H1 (cell line): ENCODE results near the gene LRRC4C. TPM values are rescaled to one million over a fixed set of nuclear protein-coding genes. Genes with fewer than 3 reads are reported as not detected.

Experiments
- CTCF ChIA-PET: fragments of 300-600 bp; sonication (Branson Sonifier 250); formaldehyde crosslinking; loops from one replicate; lab custom pipeline; 2021; ENCODE audit not compliant: partially characterized antibody; lab: Charles Lee
- POLR2A ChIA-PET: fragments of 300-600 bp; sonication (Branson Sonifier 250); formaldehyde crosslinking; loops from one replicate; lab custom pipeline; 2021; ENCODE audit warnings: inconsistent platforms; ENCODE audit not compliant: partially characterized antibody; lab: Charles Lee
- DNase-seq, 2 experiments: peaks; one replicate each; pipeline versions ENCODE4 v3.0.0 to v3.0.0-alpha.2; 2010 to 2022; ENCODE audit warnings: low spot score in 2 of 2, low read depth in 1 of 2, mixed read lengths in 1 of 2
- FAIRE-seq: peaks from 2 replicates; lab custom pipeline; 2011; peaks lifted over from hg19 to GRCh38; lab: Jason Lieb, UNC
- H2AFZ ChIP-seq: 2 replicates; pipeline ENCODE4 v1.8.1; 2012; ENCODE audit warnings: low read length, inconsistent platforms
- H2AK5ac ChIP-seq: 2 replicates; pipeline ENCODE4 v1.6.1; 2013; ENCODE audit warnings: low read depth, low read length
- H2BK120ac ChIP-seq: replicated peaks from 2 replicates; pipeline ENCODE3; 2013; ENCODE audit warnings: low read depth, low read length, inconsistent platforms
- H2BK12ac ChIP-seq: 2 replicates; pipeline ENCODE4 v1.6.1; 2013; ENCODE audit warnings: low read depth, low read length
- H2BK15ac ChIP-seq: 2 replicates; pipeline ENCODE4 v1.6.1; 2013; ENCODE audit warnings: low read length
- H2BK20ac ChIP-seq: 2 replicates; pipeline ENCODE4 v1.6.1; 2013; ENCODE audit warnings: low read length
- H2BK5ac ChIP-seq: 2 replicates; pipeline ENCODE4 v1.6.1; 2013; ENCODE audit warnings: low read depth, low read length
- H3K14ac ChIP-seq: 2 replicates; pipeline ENCODE4 v1.6.1; 2013; ENCODE audit warnings: inconsistent platforms; ENCODE audit not compliant: insufficient read length
- H3K18ac ChIP-seq: 2 replicates; pipeline ENCODE4 v1.6.1; 2013; ENCODE audit warnings: low read length; ENCODE audit errors: extremely low read depth
- H3K23ac ChIP-seq: 2 replicates; pipeline ENCODE4 v1.6.1; 2013; ENCODE audit warnings: inconsistent platforms; ENCODE audit not compliant: insufficient read length
- H3K23me2 ChIP-seq: 2 replicates; pipeline ENCODE4 v1.6.1; 2013; ENCODE audit warnings: low read depth, low read length
- H3K27ac ChIP-seq: 2 replicates; pipeline ENCODE4 v1.6.1; 2011; ENCODE audit warnings: low read depth, low read length, inconsistent platforms
- H3K27me3 ChIP-seq, 4 experiments: replicated peaks in 1 of 4; 1 replicate in 1 of 4; 2 replicates in 3 of 4; pipeline versions ENCODE4 v1.6.1 to v1.8.1; 2011 to 2013; ENCODE audit warnings: low read length in 3 of 4, mild to moderate bottlenecking in 3 of 4, inconsistent platforms in 2 of 4, mixed read lengths in 2 of 4, moderate library complexity in 1 of 4; ENCODE audit not compliant: control insufficient read depth in 3 of 4, insufficient read depth in 3 of 4; ENCODE audit errors: extremely low read depth in 1 of 4
- H3K36me3 ChIP-seq, 4 experiments: 2 replicates each; pipeline versions ENCODE4 v1.6.1 to v1.8.1; 2011 to 2013; ENCODE audit warnings: mild to moderate bottlenecking in 4 of 4, low read length in 3 of 4, moderate library complexity in 2 of 4, control low read depth in 1 of 4, inconsistent platforms in 1 of 4; ENCODE audit not compliant: insufficient read depth in 4 of 4, control insufficient read depth in 2 of 4
- H3K4ac ChIP-seq: replicated peaks from 2 replicates; pipeline ENCODE3; 2013; ENCODE audit warnings: low read length, low read depth, mixed read lengths, inconsistent platforms; ENCODE audit not compliant: insufficient read length
- H3K4me1 ChIP-seq, 4 experiments: replicated peaks in 1 of 4; 1 replicate in 1 of 4; 2 replicates in 3 of 4; pipeline versions ENCODE4 v1.6.1 to v1.8.1; 2011 to 2013; ENCODE audit warnings: low read length in 3 of 4, inconsistent platforms in 2 of 4, mixed read lengths in 1 of 4; ENCODE audit not compliant: insufficient read depth in 4 of 4, control insufficient read depth in 3 of 4
- H3K4me2 ChIP-seq, 2 experiments: 2 replicates each; pipeline versions ENCODE4 v1.6.1 to v1.8.1; 2011 to 2013; ENCODE audit warnings: low read depth in 2 of 2, low read length in 2 of 2, control low read depth in 1 of 2, inconsistent platforms in 1 of 2, mild to moderate bottlenecking in 1 of 2; ENCODE audit not compliant: insufficient read depth in 1 of 2
- H3K4me3 ChIP-seq, 4 experiments: fragments of 200-600, 300-600 bp in 1 of 4; sonication (generic), shearing (Covaris generic), sonication (Bioruptor Twin) in 1 of 4; 2 replicates each; pipeline versions ENCODE4 v1.5.1 to v1.8.1; 2011 to 2016; ENCODE audit warnings: low read length in 4 of 4, low read depth in 3 of 4, control low read depth in 2 of 4, inconsistent platforms in 2 of 4, mild to moderate bottlenecking in 2 of 4, mixed read lengths in 1 of 4, moderate library complexity in 1 of 4; ENCODE audit not compliant: insufficient read depth in 2 of 4; ENCODE audit errors: extremely low read depth in 1 of 4
- H3K56ac ChIP-seq: replicated peaks from 2 replicates; pipeline ENCODE3; 2013; ENCODE audit warnings: low read depth, mild to moderate bottlenecking, mixed read lengths, low read length, inconsistent platforms; ENCODE audit not compliant: insufficient read length
- H3K79me1 ChIP-seq: 2 replicates; pipeline ENCODE4 v1.6.1; 2013; ENCODE audit warnings: low read depth, low read length, control low read depth
- H3K79me2 ChIP-seq, 2 experiments: 2 replicates each; pipeline versions ENCODE4 v1.6.1 to v1.8.1; 2012 to 2013; ENCODE audit warnings: low read length in 2 of 2, mild to moderate bottlenecking in 2 of 2, inconsistent platforms in 1 of 2; ENCODE audit not compliant: insufficient read depth in 2 of 2, control insufficient read depth in 1 of 2
- H3K9ac ChIP-seq, 4 experiments: replicated peaks in 1 of 4; 1 replicate in 1 of 4; 2 replicates in 3 of 4; pipeline versions ENCODE4 v1.6.1 to v1.8.1; 2011 to 2013; ENCODE audit warnings: low read depth in 3 of 4, low read length in 3 of 4, control low read depth in 2 of 4, mild to moderate bottlenecking in 2 of 4, moderate library complexity in 2 of 4, inconsistent platforms in 1 of 4; ENCODE audit errors: extremely low read depth in 1 of 4
- H3K9me3 ChIP-seq, 2 experiments: 2 replicates each; pipeline versions ENCODE4 v1.6.1 to v1.8.1; 2012 to 2013; ENCODE audit warnings: mild to moderate bottlenecking in 2 of 2, moderate library complexity in 2 of 2, control low read depth in 1 of 2, inconsistent platforms in 1 of 2, low read depth in 1 of 2, low read length in 1 of 2, mixed read lengths in 1 of 2; ENCODE audit not compliant: insufficient read depth in 2 of 2
- H4K20me1 ChIP-seq, 2 experiments: replicated peaks in 1 of 2; 2 replicates each; pipeline versions ENCODE3 to v1.8.1; 2011 to 2013; ENCODE audit warnings: inconsistent platforms in 2 of 2, low read length in 2 of 2, mild to moderate bottlenecking in 1 of 2; ENCODE audit not compliant: insufficient read depth in 2 of 2, control insufficient read depth in 1 of 2
- H4K5ac ChIP-seq: 2 replicates; pipeline ENCODE4 v1.6.1; 2013; ENCODE audit warnings: low read length, low read depth, mixed read lengths, inconsistent platforms; ENCODE audit not compliant: insufficient read length
- H4K8ac ChIP-seq: 2 replicates; pipeline ENCODE4 v1.8.0; 2013; ENCODE audit warnings: mild to moderate bottlenecking, moderate library complexity, low read length, inconsistent platforms; ENCODE audit not compliant: insufficient read depth; ENCODE audit errors: extremely low read depth
- H4K91ac ChIP-seq: replicated peaks from 2 replicates; pipeline ENCODE3; 2013; ENCODE audit warnings: low read length, mixed read lengths, inconsistent platforms; ENCODE audit not compliant: insufficient read length
- BCL11A ChIP-seq, 2 experiments: IDR thresholded peaks; one replicate each; pipeline ENCODE4 v1.6.1; 2011; ENCODE audit warnings: low read depth in 2 of 2, low read length in 2 of 2, mild to moderate bottlenecking in 2 of 2
- CBX5 ChIP-seq: fragments of 300-800, 300-1000 bp; sonication (generic); IDR thresholded peaks from 2 replicates; pipeline ENCODE4 v1.7.1; 2016; ENCODE audit warnings: antibody characterized with exemption, low read length, low read depth
- EGR1 ChIP-seq: IDR thresholded peaks from 2 replicates; pipeline ENCODE4 v1.6.1; 2011; ENCODE audit warnings: low read depth, low read length, borderline replicate concordance
- GTF2F1 ChIP-seq: IDR thresholded peaks from 2 replicates; pipeline ENCODE4 v1.6.1; 2012; ENCODE audit warnings: low read depth, low read length, improper control_type of control experiment, borderline replicate concordance
- MAFK ChIP-seq: IDR thresholded peaks from 2 replicates; pipeline ENCODE4 v1.6.1; 2012; ENCODE audit warnings: low read depth, mild to moderate bottlenecking, improper control_type of control experiment, low read length
- NANOG ChIP-seq: IDR thresholded peaks from 2 replicates; pipeline ENCODE4 v1.6.1; 2011; ENCODE audit warnings: low read length, low read depth, mild to moderate bottlenecking, inconsistent platforms; ENCODE audit not compliant: insufficient read depth, poor library complexity, severe bottlenecking
- RFX5 ChIP-seq: IDR thresholded peaks from 2 replicates; pipeline ENCODE4 v1.6.1; 2011; ENCODE audit warnings: low read depth, low read length, improper control_type of control experiment, borderline replicate concordance
- RNF2 ChIP-seq: fragments of 200-900, 300-1000 bp; sonication (generic); IDR thresholded peaks from 2 replicates; pipeline ENCODE4 v1.7.1; 2016; ENCODE audit warnings: borderline replicate concordance, low read depth, mild to moderate bottlenecking, antibody characterized with exemption, low read length; ENCODE audit not compliant: poor library complexity, severe bottlenecking; ENCODE audit errors: missing control alignments
- SP2 ChIP-seq: IDR thresholded peaks from 2 replicates; pipeline ENCODE4 v1.6.1; 2012; ENCODE audit warnings: mild to moderate bottlenecking, low read length, inconsistent platforms
- ZNF274 ChIP-seq: IDR thresholded peaks from 2 replicates; pipeline ENCODE4 v1.7.0; 2012; ENCODE audit warnings: low read length, borderline replicate concordance; ENCODE audit errors: extremely low read depth
- WGBS, 2 experiments: shearing (Covaris generic) in 1 of 2; methylation state at CpG; one replicate each; pipeline versions ENCODE4 v1.1.6 to v1.1.7; 2013 to 2015; ENCODE audit warnings: low lambda C conversion rate in 2 of 2, mixed read lengths in 2 of 2, inconsistent platforms in 1 of 2, low coverage in 1 of 2, missing lambda C conversion rate in 1 of 2; ENCODE audit not compliant: insufficient replicate concordance in 2 of 2, insufficient coverage in 1 of 2, insufficient read length in 1 of 2; ENCODE audit errors: extremely low coverage in 1 of 2, missing lambda C conversion rate in 1 of 2; 5-methylcytosine and 5-hydroxymethylcytosine counted together
- polyA plus RNA-seq, 7 experiments: library from polyadenylated mRNA; depleted of rRNA in 3 of 7; stranded (reverse) in 5 of 7; unstranded in 2 of 7; fragments of >200 nt in 5 of 7; fragments of 200-250 nt in 2 of 7; gene quantifications; 1 replicate in 5 of 7; 2 replicates in 1 of 7; 4 replicates in 1 of 7; pipeline versions ENCODE4 v1.2.1 to v1.2.3, GENCODE V29; 2011 to 2013; ENCODE audit warnings: missing spikeins in 2 of 7, mixed read lengths in 2 of 7
- total RNA-seq: library from RNA; stranded (reverse); fragmentation: NEBNext Ultra II Directional; extraction: Animal tissue kit (Norgen Biotek cat#: 25700); gene quantifications from 2 replicates; pipeline ENCODE4 v1.2.1, GENCODE V29; 2021
- TF ChIP-seq, protein P1 (sequence below), 3 experiments: IDR thresholded peaks; 1 replicate in 2 of 3; 2 replicates in 1 of 3; pipeline versions ENCODE4 v1.5.1 to v1.6.1; 2011; ENCODE audit warnings: low read length in 3 of 3, mild to moderate bottlenecking in 3 of 3, inconsistent platforms in 2 of 3, low read depth in 1 of 3, moderate library complexity in 1 of 3; ENCODE audit not compliant: insufficient read depth in 1 of 3; ENCODE audit errors: control extremely low read depth in 1 of 3

Gene LRRC4C
- total and polyA plus RNA-seq, 2 of the 8 experiments (the other 6 are each of a cell fraction or from before 2014, with no cell fraction given): 0.23 to 2.2 TPM

DNA sequence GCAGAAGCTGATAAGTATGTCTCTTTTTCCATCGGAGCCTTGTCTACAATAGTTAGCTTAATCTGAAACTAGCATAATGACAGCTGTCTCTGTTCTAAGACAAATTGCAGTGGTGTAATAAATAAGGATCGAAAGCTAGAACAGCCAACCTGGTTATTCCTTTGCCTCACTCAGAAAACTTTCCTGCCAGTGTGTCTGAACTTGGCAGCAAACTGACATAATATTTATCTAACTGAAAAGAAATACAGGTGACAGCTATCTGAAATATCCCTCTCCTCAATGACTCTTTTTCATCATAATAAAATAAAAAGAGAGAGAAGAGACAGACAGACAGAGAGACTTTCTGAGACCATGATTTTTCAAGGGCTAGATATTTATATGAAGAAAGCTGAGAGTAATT is 642.5 kb downstream of the LRRC4C start:
- H3K14ac ChIP-seq: no peak overlapping the region
- H3K9ac ChIP-seq: no peak overlapping the region
- no peak overlapping the region for H3K23ac ChIP-seq
- 97% methylated on average over 2 of the region's 2 CpGs; no CpG with 5 or more reads in 1 of the 2 experiments for WGBS, 2 experiments
- H2AK5ac ChIP-seq: no peak overlapping the region
- H4K20me1 ChIP-seq: no peaks in the 10 kb centered on the region
- H2BK5ac ChIP-seq: no peak overlapping the region
- no peak overlapping the region for H3K4me2 ChIP-seq
- CTCF ChIA-PET: interaction anchor here (0.7 to 1.0 kb wide), 2 partner anchors 12 to 17 kb away, joined by 3 read pairs; no protein-coding TSS in a partner anchor
- H2BK20ac ChIP-seq: no peak overlapping the region
- H3K36me3 ChIP-seq: no peaks in the 10 kb centered on the region
- peaks cover 0 to 7% of the 10 kb centered on the region in 2 experiments; a peak in 2 of 4 replicates for H3K9me3 ChIP-seq
- H3K23me2 ChIP-seq: no peaks in the 10 kb centered on the region
- POLR2A ChIA-PET: no interaction called here
- no peaks in the 10 kb centered on the region for H3K27me3 ChIP-seq
- H2AFZ ChIP-seq: no peak overlapping the region
- no peak overlapping the region for H4K5ac ChIP-seq
- no peak overlapping the region for H4K8ac ChIP-seq
- H3K79me1 ChIP-seq: no peaks in the 10 kb centered on the region
- no peaks in the 10 kb centered on the region for H3K79me2 ChIP-seq
- H3K4me3 ChIP-seq: no peak overlapping the region
- H4K91ac ChIP-seq: no peak overlapping the region
- no peak overlapping the region for H2BK15ac ChIP-seq
- H3K4me1 ChIP-seq: 0 out of 7 replicates have a peak, but pooled peaks cover 0 to 2% (median 0%) of the 10 kb centered on the region in 4 experiments
- H2BK12ac ChIP-seq: no peak overlapping the region
- H3K4ac ChIP-seq: no peak overlapping the region
- no peak overlapping the region for H3K56ac ChIP-seq
- H3K27ac ChIP-seq: no peak overlapping the region
- H2BK120ac ChIP-seq: no peak overlapping the region
- FAIRE-seq: no peak
- no peak overlapping the region for H3K18ac ChIP-seq
- no peak for DNase-seq
- TF ChIP-seq GTF2F1 (no peak), CBX5 (no peak), RNF2 (no peak), NANOG (no peak), EGR1 (no peak), RFX5 (no peak), ZNF274 (no peak), SP2 (no peak), MAFK (no peak), BCL11A (IDR thresholded peaks at IDR 0.05; ENCODE audit: low read depth in 2 of 2, low read length in 2 of 2) (no peak)
- TF ChIP-seq, protein P1, sequence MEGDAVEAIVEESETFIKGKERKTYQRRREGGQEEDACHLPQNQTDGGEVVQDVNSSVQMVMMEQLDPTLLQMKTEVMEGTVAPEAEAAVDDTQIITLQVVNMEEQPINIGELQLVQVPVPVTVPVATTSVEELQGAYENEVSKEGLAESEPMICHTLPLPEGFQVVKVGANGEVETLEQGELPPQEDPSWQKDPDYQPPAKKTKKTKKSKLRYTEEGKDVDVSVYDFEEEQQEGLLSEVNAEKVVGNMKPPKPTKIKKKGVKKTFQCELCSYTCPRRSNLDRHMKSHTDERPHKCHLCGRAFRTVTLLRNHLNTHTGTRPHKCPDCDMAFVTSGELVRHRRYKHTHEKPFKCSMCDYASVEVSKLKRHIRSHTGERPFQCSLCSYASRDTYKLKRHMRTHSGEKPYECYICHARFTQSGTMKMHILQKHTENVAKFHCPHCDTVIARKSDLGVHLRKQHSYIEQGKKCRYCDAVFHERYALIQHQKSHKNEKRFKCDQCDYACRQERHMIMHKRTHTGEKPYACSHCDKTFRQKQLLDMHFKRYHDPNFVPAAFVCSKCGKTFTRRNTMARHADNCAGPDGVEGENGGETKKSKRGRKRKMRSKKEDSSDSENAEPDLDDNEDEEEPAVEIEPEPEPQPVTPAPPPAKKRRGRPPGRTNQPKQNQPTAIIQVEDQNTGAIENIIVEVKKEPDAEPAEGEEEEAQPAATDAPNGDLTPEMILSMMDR (IDR thresholded peaks at IDR 0.05; ENCODE audit: control extremely low read depth in 1 of 3, insufficient read depth in 1 of 3, low read depth in 1 of 3, low read length in 3 of 3): no peak
